ENCODE data around the gene TSSK6.

DNA sequence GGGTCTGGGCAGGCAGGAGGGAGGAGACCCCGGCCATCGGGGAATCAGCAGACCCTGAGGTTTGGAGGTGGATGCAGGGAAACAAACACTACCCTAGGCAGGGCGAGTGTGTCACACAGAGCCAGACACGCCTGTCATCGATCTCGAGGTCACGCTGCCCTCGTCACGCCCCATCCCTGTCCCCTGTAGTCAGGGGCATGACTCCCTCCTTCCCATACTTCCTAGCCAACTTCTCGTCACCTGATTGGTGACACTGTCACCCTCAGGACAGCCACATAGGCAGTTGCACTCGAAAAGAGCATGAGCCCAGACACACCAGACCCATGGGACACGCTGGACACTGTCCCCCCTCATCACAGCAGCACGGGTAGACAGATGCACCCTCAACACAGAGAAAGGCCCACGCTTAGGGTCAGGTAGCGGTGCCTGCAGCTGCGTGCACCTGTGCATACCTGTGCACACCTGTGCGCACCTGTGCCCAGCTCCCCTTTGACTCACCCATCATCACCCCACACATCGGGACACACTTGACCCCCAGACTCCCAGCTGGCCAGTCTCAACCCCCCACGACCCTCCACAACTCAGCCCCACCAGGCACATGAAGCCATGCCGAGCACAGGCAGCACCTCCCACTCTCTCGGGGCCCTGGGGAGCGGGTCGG lies 34.6 kb upstream of the TSSK6 start:
- no peak for TF ChIP-seq ZNF274 (IDR thresholded peaks at IDR 0.05; ENCODE audit: low read depth, low read length)
- no peak for TF ChIP-seq YY1 (IDR thresholded peaks at IDR 0.05; ENCODE audit: insufficient read depth, insufficient read length)
